Chondrocyte (in vitro differentiated cells): ENCODE measurements around the gene SRSF10. TPM values are rescaled to one million over a fixed set of nuclear protein-coding genes. Genes with fewer than 3 reads are reported as not detected.
A peak's percentile ranks its signal among the peaks of the same experiment; 100 is the strongest.
"Not testable (repeated sequence)": the region's sequence is repeated elsewhere in the genome, so short reads cannot be mapped to it uniquely, and the experiment has no call there.

Source experiments
- DNase-seq: peaks from one replicate; pipeline ENCODE4 v3.0.0; 2021; ENCODE audit warnings: mixed read lengths, low spot score
- H3K27ac Mint-ChIP-seq: one replicate; pipeline ENCODE4 v1.8.0; 2021; ENCODE audit warnings: mild to moderate bottlenecking, moderate library complexity, mixed read lengths; ENCODE audit not compliant: unreplicated experiment
- H3K27me3 Mint-ChIP-seq: 2 replicates; pipeline ENCODE4 v1.8.0; 2021; ENCODE audit warnings: low read depth, mixed read lengths
- H3K36me3 Mint-ChIP-seq: 2 replicates; pipeline ENCODE4 v1.8.0; 2021; ENCODE audit warnings: low read depth, mixed read lengths
- H3K4me1 Mint-ChIP-seq: 2 replicates; pipeline ENCODE4 v1.8.0; 2021; ENCODE audit warnings: low read depth, mild to moderate bottlenecking, mixed read lengths
- H3K4me3 Mint-ChIP-seq: one replicate; pipeline ENCODE4 v1.8.0; 2021; ENCODE audit warnings: mild to moderate bottlenecking, moderate library complexity, mixed read lengths; ENCODE audit not compliant: unreplicated experiment
- H3K9me3 Mint-ChIP-seq: 2 replicates; pipeline ENCODE4 v1.8.0; 2021; ENCODE audit warnings: low read depth, mixed read lengths
- total RNA-seq: library from RNA; stranded (reverse); gene quantifications from 3 replicates; pipeline ENCODE4 v1.2.1, GENCODE V29; 2021
- TF ChIP-seq, protein P1 (sequence below): fragments of 200-600 bp; sonication (generic); IDR thresholded peaks from 2 replicates; pipeline ENCODE4 v1.5.0; 2021; ENCODE audit warnings: antibody characterized with exemption, mild to moderate bottlenecking, moderate library complexity

Gene SRSF10
- total RNA-seq, 1 donor from 2014 or later, result 92.0 TPM

DNA sequence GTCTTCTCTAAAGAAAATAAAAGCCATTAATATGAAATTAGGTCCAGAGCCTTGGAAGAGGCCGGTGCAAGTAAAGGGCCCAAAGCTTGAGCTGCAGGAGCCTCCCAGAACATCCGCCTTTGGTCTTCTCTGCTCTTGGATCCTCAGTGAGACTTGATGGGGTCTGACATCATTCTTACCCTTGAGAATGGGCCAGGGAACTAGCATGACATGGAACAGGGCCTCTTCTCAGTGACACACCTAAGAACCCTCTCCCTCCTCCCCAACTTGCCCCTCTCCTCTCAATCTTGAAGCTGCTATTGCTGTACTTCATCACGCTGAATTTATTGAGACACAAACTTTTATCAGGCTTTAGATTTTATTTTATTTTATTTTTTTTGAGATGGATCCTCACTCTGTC lies 40.3 kb upstream of the SRSF10 start:
- TF ChIP-seq, protein P1, sequence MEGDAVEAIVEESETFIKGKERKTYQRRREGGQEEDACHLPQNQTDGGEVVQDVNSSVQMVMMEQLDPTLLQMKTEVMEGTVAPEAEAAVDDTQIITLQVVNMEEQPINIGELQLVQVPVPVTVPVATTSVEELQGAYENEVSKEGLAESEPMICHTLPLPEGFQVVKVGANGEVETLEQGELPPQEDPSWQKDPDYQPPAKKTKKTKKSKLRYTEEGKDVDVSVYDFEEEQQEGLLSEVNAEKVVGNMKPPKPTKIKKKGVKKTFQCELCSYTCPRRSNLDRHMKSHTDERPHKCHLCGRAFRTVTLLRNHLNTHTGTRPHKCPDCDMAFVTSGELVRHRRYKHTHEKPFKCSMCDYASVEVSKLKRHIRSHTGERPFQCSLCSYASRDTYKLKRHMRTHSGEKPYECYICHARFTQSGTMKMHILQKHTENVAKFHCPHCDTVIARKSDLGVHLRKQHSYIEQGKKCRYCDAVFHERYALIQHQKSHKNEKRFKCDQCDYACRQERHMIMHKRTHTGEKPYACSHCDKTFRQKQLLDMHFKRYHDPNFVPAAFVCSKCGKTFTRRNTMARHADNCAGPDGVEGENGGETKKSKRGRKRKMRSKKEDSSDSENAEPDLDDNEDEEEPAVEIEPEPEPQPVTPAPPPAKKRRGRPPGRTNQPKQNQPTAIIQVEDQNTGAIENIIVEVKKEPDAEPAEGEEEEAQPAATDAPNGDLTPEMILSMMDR, result no peak
- no peaks in the 10 kb centered on the region for H3K27me3 Mint-ChIP-seq
- H3K36me3 Mint-ChIP-seq, result no peaks in the 10 kb centered on the region
- peak overlapping the region; percentile 91 for H3K27ac Mint-ChIP-seq
- DNase-seq, result no peak
- no peak overlapping the region for H3K4me3 Mint-ChIP-seq
- H3K4me1 Mint-ChIP-seq, result peaks cover 75% of the 10 kb centered on the region
- H3K9me3 Mint-ChIP-seq, result no peaks in the 10 kb centered on the region

GRCh38 chr1:24020025-24020424 lies 39.9 kb upstream of the SRSF10 start:
- DNase-seq, result no peak
- no peak overlapping the region for H3K4me3 Mint-ChIP-seq
- H3K27ac Mint-ChIP-seq, result peak overlapping the region; percentile 91
- no peaks in the 10 kb centered on the region for H3K9me3 Mint-ChIP-seq
- peaks cover 79% of the 10 kb centered on the region for H3K4me1 Mint-ChIP-seq
- TF ChIP-seq, protein P1, result no peak
- H3K36me3 Mint-ChIP-seq, result no peaks in the 10 kb centered on the region
- no peaks in the 10 kb centered on the region for H3K27me3 Mint-ChIP-seq

DNA sequence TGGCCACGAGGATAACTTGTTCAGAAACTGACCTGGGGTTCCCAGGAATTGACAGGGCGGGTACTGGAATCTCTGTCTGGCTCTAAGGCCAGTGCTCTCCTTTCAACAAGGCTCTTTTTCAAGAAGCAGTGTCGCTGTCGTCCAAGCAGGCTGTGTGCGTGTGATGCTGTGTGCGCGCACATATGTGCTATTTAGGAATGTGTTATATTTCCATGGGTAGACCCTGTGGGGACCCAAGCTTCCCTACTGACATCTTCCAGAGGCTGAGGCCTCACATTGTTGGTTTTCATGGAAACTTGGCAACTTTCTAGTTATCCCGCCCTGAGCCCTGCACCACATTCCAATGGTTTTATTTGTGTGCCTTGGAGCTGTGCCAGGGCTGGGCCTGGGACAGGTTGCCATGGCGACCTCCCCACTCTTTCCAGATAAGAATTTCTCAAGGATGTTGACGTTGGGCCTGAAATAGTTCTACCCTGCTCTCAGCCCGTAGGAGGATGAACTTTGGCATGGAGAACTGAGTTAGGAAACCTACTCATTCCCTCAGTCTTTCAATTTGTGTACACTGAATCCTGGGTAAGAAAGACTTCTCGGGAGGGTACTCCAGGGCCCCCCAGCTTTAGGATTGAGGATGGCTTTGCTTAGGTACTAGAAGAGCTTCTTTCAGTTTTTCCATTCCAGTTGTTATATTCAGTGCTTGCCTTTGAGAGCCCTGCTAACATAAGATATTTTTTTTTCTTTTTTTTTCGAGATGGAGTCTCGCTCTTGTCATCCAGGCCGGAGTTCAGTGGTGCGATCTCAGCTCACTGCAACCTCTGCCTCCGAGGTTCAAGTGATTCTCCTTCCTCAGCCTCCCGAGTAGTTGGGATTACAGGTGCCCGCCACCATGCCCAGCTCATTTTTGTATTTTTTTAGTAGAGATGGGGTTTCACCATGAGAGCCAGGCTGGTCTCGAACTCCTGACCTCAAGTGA lies 38.8 kb upstream of the SRSF10 start:
- TF ChIP-seq, protein P1, result no peak
- H3K27ac Mint-ChIP-seq, result peak overlapping the region; percentile 91
- H3K36me3 Mint-ChIP-seq, result no peaks in the 10 kb centered on the region
- DNase-seq, result peak; percentile 95
- peaks cover 85% of the 10 kb centered on the region for H3K4me1 Mint-ChIP-seq
- H3K27me3 Mint-ChIP-seq, result no peaks in the 10 kb centered on the region
- H3K4me3 Mint-ChIP-seq, result peak overlapping the region; percentile 34
- H3K9me3 Mint-ChIP-seq, result no peaks in the 10 kb centered on the region

DNA sequence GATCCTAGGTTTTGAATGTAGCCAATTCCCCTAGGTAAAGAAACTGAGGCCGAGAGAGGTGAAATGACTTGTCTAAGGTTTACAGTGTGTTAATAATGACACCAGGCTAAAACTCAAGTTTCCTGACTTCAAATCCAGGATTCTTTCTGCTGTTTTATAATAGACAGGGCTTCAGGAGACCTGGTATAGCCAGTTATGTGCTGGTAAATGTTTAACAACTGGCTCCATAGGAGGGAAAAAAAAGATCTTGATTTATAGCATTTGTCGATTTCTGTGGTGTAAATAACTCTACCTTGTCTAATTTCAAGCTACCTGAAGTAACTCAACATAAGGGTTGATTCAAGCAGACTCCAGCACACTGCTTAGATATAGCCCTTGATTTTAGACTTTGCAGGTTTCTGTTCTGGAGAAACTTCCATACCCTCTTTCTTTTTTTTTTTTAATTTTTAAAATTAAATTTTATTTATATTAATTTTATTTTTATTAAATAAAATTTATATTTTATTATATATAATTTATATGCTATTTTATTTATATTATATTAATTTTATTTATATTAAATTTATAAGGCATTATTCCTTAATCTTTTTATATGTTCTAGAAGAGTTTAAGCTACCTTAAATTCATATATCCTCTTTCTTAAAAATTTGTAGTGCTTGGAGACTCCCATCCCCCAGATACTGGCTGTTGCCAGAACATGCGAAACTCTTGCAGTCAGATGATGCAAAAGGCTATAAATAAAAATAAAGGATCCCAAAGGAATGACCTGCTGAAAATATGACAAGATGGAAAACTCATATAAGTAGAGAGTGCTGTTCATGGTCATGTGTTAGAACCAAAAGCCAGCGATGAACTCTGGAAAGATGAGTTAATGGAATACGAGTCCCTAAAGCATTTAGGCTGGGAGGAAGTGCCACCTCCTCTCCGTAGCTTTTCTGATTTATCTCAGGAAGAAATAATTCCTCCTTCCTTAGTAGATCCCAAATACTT lies 35.4 kb upstream of the SRSF10 start:
- Mint-ChIP-seq H3K27ac (peak overlapping the region; percentile 94), H3K9me3 (no peaks in the 10 kb centered on the region)
- DNase-seq, result no peak

GRCh38 chr1:24012878-24013277 lies 32.8 kb upstream of the SRSF10 start:
- H3K27ac Mint-ChIP-seq, H3K4me3 Mint-ChIP-seq, DNase-seq, H3K27me3 Mint-ChIP-seq, H3K36me3 Mint-ChIP-seq, H3K9me3 Mint-ChIP-seq: not testable (repeated sequence)
- H3K4me1 Mint-ChIP-seq, result peaks cover 78% of the 10 kb centered on the region

More for the DNA sequence above, 35.4 kb upstream of the SRSF10 start:
- Mint-ChIP-seq H3K27me3 (no peaks in the 10 kb centered on the region), H3K4me1 (peaks cover 75% of the 10 kb centered on the region), H3K4me3 (no peak overlapping the region), H3K36me3 (no peaks in the 10 kb centered on the region)
- TF ChIP-seq, protein P1, result no peak
